Activated CD4-positive, alpha-beta T cell treated with anti-CD3 and anti-CD28 coated beads for 36 hours (primary cell): ENCODE measurements around the gene TARP.

Experiments
- ATAC-seq: fragments of 200-7000 bp; cut with Tn5 transposase; one replicate; pipeline ENCODE4 v1.10.0; 2021; ENCODE audit warnings: mild to moderate bottlenecking, moderate library complexity
- CTCF ChIA-PET: fragments of 350-600 bp; sonication (Branson Sonifier 250); formaldehyde crosslinking; loops from one replicate; lab custom pipeline; 2021; ENCODE audit warnings: antibody characterized with exemption; lab: Charles Lee
- POLR2A ChIA-PET: fragments of 350-600 bp; sonication (Branson Sonifier 250); formaldehyde crosslinking; loops from one replicate; lab custom pipeline; 2021; ENCODE audit warnings: antibody characterized with exemption, inconsistent platforms; lab: Charles Lee
- DNase-seq: peaks from one replicate; pipeline ENCODE4 v3.0.0-alpha.2; 2020
- H3K27ac Mint-ChIP-seq: one replicate; pipeline ENCODE4 v1.8.0; 2021; ENCODE audit warnings: mixed read lengths
- H3K27me3 Mint-ChIP-seq: one replicate; pipeline ENCODE4 v1.8.0; 2021; ENCODE audit warnings: mixed read lengths
- H3K36me3 Mint-ChIP-seq: one replicate; pipeline ENCODE4 v1.8.0; 2021; ENCODE audit warnings: low read depth, mixed read lengths
- H3K4me1 Mint-ChIP-seq: one replicate; pipeline ENCODE4 v1.8.0; 2021; ENCODE audit warnings: mixed read lengths
- H3K4me3 Mint-ChIP-seq: one replicate; pipeline ENCODE4 v1.8.0; 2021; ENCODE audit warnings: mild to moderate bottlenecking, moderate library complexity, mixed read lengths
- H3K9me3 Mint-ChIP-seq: one replicate; pipeline ENCODE4 v1.8.0; 2021; ENCODE audit warnings: low read depth, mixed read lengths
- intact Hi-C, 2 experiments: fragments of 100-400 bp; cut with DNase I in 1 of 2; cut with micrococcal nuclease in 1 of 2; formaldehyde crosslinking; loops; one replicate each; pipeline versions ENCODE4 v1.14.2 to v1.15.1; 2022 to 2024; cut with DNase I, micrococcal nuclease

Gene TARP

DNA sequence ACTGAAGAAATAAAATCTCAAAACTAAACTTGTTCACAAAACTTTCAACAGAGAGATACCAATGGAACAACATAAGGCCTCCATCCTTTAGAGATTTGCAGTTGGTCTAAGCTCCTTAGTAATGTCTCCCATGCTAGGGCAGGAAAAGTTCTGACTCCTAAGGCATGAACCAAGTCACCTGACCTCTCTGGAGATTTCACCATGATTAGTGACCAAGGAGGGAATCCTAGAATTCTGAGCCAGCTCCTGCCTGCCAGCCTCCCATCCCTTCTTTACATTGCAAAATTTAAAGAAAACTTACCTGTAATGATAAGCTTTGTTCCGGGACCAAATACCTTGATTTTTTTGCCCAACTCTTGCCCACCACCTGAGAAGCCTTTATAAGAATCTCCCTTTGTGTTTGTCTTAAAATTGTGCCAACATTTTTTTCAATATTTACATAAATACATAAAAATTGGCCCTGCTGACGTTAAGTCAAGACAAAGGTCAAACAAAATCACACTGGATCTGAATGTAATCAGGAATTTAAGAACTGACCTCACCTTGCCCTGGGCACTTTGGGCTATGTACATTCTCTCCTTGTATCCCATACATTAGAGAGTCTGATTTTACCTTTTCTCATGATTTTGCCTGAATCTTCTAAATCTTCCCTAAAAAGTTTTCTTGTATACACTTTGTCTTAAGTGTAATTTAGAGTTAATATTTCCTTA is at the start of gene TARP:
Gene TARP, minus strand, starts transcription at position 351 of the 710 bp plus-strand sequence.
- Mint-ChIP-seq H3K4me3 (peak within 1 kb of the TSS; percentile 35), H3K27ac (no peak within 1 kb of the TSS), H3K27me3 (no peaks in the 10 kb centered on the region), H3K4me1 (no peaks in the 10 kb centered on the region), H3K36me3 (no peaks in the 10 kb centered on the region), H3K9me3 (no peaks in the 10 kb centered on the region)
- intact Hi-C loops = no loop called here
- DNase-seq (no peak), ATAC-seq (no peak)
- ChIA-PET POLR2A (no interaction called here), CTCF (no interaction called here)

DNA sequence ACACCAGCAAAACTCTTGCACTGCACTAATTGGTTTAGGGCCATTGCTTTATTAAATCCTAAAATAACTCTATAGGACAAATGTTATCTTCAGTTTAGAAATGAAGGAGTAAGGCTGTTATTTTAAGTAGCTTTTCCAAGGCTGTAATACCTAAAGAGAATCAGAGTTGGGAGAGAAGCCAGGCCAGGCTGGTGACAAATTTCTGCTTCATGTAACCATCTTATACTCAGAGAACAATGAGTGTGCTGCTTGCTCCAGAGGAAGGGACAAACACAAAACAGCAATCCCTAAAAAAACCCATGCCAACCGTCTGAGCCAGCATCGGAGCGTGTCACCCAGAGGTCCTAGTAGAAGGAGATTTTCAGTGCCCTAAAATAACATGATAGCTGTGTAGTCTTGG is 49.7 kb upstream of the TARP start:
- Mint-ChIP-seq H3K4me1 (peaks cover 26% of the 10 kb centered on the region), H3K27ac (no peak overlapping the region), H3K36me3 (no peaks in the 10 kb centered on the region), H3K4me3 (no peak overlapping the region), H3K9me3 (no peaks in the 10 kb centered on the region), H3K27me3 (no peaks in the 10 kb centered on the region)
- DNase-seq (no peak), ATAC-seq (no peak)
- intact Hi-C loops = no loop called here
- ChIA-PET CTCF (interaction anchor here (1.4 to 1.7 kb wide), 2 partner anchors 13 to 22 kb away, joined by 4 to 8 read pairs; no protein-coding TSS in a partner anchor), POLR2A (no interaction called here)

- H3K4me3 Mint-ChIP-seq = no peak overlapping the region
- no peak overlapping the region for H3K27ac Mint-ChIP-seq
- no peaks in the 10 kb centered on the region for H3K36me3 Mint-ChIP-seq
- ChIA-PET CTCF (interaction anchor here (1.4 to 1.8 kb wide), 3 partner anchors 13 to 23 kb away, joined by 4 to 8 read pairs (median 6); no protein-coding TSS in a partner anchor), POLR2A (no interaction called here)
- ATAC-seq (no peak), DNase-seq (no peak)
- no peaks in the 10 kb centered on the region for H3K27me3 Mint-ChIP-seq
- peaks cover 24% of the 10 kb centered on the region for H3K4me1 Mint-ChIP-seq
- intact Hi-C loops = no loop called here
- H3K9me3 Mint-ChIP-seq = no peaks in the 10 kb centered on the region
Observed at GRCh38 chr7:38322461-38322860, 49.0 kb upstream of the TARP start.

DNA sequence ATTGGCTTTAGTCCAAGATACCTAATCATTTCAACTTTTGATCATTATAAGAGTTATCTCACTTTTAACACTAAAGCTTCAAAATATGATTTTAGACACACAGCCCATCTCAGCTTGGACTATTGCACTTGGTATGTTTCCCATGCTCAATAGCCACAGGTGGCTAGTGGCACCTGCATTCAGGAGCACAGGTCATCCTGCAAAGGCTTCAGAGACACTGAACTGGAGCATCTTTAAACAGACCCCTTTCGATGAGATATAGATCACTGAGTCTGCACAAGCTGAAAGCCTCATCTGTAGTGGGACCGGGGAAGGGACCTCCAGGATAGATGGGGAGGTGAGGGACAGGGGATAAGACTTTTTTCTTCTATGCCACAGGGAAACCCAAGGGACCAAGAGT is 48.5 kb upstream of the TARP start:
- no peaks in the 10 kb centered on the region for H3K27me3 Mint-ChIP-seq
- ATAC-seq = no peak
- no peaks in the 10 kb centered on the region for H3K36me3 Mint-ChIP-seq
- H3K27ac Mint-ChIP-seq = no peak overlapping the region
- H3K9me3 Mint-ChIP-seq = no peaks in the 10 kb centered on the region
- DNase-seq = no peak
- peaks cover 21% of the 10 kb centered on the region for H3K4me1 Mint-ChIP-seq
- CTCF ChIA-PET = interaction anchor here (1.8 kb wide), 1 partner anchor 14 kb away, joined by 6 read pairs; no protein-coding TSS in a partner anchor
- H3K4me3 Mint-ChIP-seq = no peak overlapping the region
- intact Hi-C loops = no loop called here
- POLR2A ChIA-PET = no interaction called here

GRCh38 chr7:38321515-38321944 is 48.1 kb upstream of the TARP start:
- no peaks in the 10 kb centered on the region for H3K9me3 Mint-ChIP-seq
- no peaks in the 10 kb centered on the region for H3K27me3 Mint-ChIP-seq
- ATAC-seq = peak; percentile 36
- H3K27ac Mint-ChIP-seq = no peak overlapping the region
- peak; percentile 50 for DNase-seq
- CTCF ChIA-PET = interaction anchor here (1.8 to 3.6 kb wide), 2 partner anchors 14 to 106 kb away, joined by 6 to 21 read pairs; no protein-coding TSS in a partner anchor
- H3K4me3 Mint-ChIP-seq = no peak overlapping the region
- H3K4me1 Mint-ChIP-seq = peaks cover 18% of the 10 kb centered on the region
- intact Hi-C loops = no loop called here
- POLR2A ChIA-PET = no interaction called here
- H3K36me3 Mint-ChIP-seq = no peaks in the 10 kb centered on the region

- CTCF ChIA-PET = interaction anchor here (1.8 to 3.6 kb wide), 2 partner anchors 15 to 106 kb away, joined by 6 to 21 read pairs; no protein-coding TSS in a partner anchor
- H3K4me3 Mint-ChIP-seq = no peak overlapping the region
- no peak for ATAC-seq
- H3K36me3 Mint-ChIP-seq = no peaks in the 10 kb centered on the region
- DNase-seq = no peak
- H3K4me1 Mint-ChIP-seq = peaks cover 18% of the 10 kb centered on the region
- H3K27me3 Mint-ChIP-seq = no peaks in the 10 kb centered on the region
- H3K27ac Mint-ChIP-seq = no peak overlapping the region
- intact Hi-C loops = no loop called here
- H3K9me3 Mint-ChIP-seq = no peaks in the 10 kb centered on the region
- POLR2A ChIA-PET = no interaction called here
Observed at GRCh38 chr7:38321050-38321449, 47.6 kb upstream of the TARP start.

DNA sequence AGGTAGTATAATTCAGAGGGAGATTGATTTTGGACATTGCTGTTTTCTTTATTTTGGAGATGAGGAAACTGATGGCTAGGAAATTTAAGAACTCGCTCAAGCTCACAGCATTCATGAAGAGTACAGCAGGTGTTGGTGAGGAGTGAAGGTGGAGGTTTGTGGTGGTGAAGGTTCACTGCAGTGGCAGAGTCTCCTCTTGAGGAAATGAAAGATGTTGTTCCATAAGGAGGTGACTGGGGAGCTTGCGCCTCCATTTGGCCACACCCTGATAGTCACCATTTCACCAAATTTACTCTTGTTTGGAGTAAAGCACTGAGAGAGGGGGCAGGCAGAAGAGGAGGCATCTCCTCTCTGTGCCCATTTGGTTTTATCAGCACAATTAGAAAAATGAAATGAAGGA is 46.4 kb upstream of the TARP start:
- ChIA-PET CTCF (interaction anchor here (0.8 to 3.6 kb wide), 6 partner anchors 10 to 104 kb away, joined by 3 to 21 read pairs (median 4); no protein-coding TSS in a partner anchor), POLR2A (no interaction called here)
- H3K4me1 Mint-ChIP-seq = peaks cover 18% of the 10 kb centered on the region
- H3K4me3 Mint-ChIP-seq = no peak overlapping the region
- ATAC-seq = no peak
- no peak for DNase-seq
- no peaks in the 10 kb centered on the region for H3K36me3 Mint-ChIP-seq
- intact Hi-C loops = loop anchor here (2.0 to 5.0 kb wide), 3 partner anchors 88 to 213 kb away; no protein-coding TSS in a partner anchor
- no peaks in the 10 kb centered on the region for H3K9me3 Mint-ChIP-seq
- H3K27ac Mint-ChIP-seq = peak overlapping the region; percentile 42
- no peaks in the 10 kb centered on the region for H3K27me3 Mint-ChIP-seq

DNA sequence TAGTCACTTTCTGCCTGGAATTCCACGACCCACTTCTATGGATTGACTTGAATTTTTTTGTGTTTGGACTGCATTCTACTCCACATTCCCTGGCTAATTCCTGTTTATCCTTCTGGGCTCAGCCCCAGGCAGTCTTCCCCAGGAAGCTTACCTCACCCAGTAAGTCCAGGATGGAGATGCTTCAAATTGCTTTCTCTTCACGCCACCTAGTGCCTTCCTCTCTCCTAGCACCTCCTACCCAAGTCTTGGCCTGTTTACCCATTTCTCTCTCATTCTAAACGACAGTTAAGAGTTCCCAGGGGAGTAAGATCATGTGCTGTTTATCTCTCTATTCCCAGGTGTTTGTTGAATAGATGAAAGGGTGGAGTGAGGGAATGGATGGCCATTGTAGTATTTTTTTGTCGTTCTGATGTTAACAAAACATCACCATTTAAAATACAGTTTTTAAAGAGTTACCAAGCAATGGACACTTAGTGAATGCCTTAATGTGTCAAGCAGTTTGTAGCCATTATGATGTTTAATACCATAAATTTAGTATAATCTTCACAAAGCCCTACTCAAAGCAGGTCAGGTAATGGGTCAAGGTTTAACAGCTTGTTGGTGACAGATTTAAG is 45.5 kb upstream of the TARP start:
- ChIA-PET POLR2A (no interaction called here), CTCF (interaction anchor here (0.8 to 3.6 kb wide), 7 partner anchors 11 to 103 kb away, joined by 3 to 21 read pairs (median 4); no protein-coding TSS in a partner anchor)
- Mint-ChIP-seq H3K9me3 (no peaks in the 10 kb centered on the region), H3K36me3 (no peaks in the 10 kb centered on the region), H3K27ac (no peak overlapping the region), H3K27me3 (no peaks in the 10 kb centered on the region), H3K4me1 (peaks cover 18% of the 10 kb centered on the region), H3K4me3 (no peak overlapping the region)
- ATAC-seq (peak; percentile 77), DNase-seq (peak; percentile 22)
- intact Hi-C loops = loop anchor here (2.0 to 5.0 kb wide), 3 partner anchors 87 to 212 kb away; no protein-coding TSS in a partner anchor

- ChIA-PET CTCF (interaction anchor here (1.4 to 3.6 kb wide), 3 partner anchors 13 to 103 kb away, joined by 5 to 21 read pairs (median 13); no protein-coding TSS in a partner anchor), POLR2A (no interaction called here)
- H3K4me3 Mint-ChIP-seq = no peak overlapping the region
- ATAC-seq (no peak), DNase-seq (no peak)
- H3K27me3 Mint-ChIP-seq = no peaks in the 10 kb centered on the region
- H3K36me3 Mint-ChIP-seq = no peaks in the 10 kb centered on the region
- peaks cover 18% of the 10 kb centered on the region for H3K4me1 Mint-ChIP-seq
- no peak overlapping the region for H3K27ac Mint-ChIP-seq
- intact Hi-C loops = loop anchor here (2.0 to 5.0 kb wide), 3 partner anchors 86 to 211 kb away; no protein-coding TSS in a partner anchor
- H3K9me3 Mint-ChIP-seq = no peaks in the 10 kb centered on the region
Observed at GRCh38 chr7:38318241-38318640, 44.8 kb upstream of the TARP start.

- no peak for ATAC-seq
- POLR2A ChIA-PET = no interaction called here
- Mint-ChIP-seq H3K9me3 (no peaks in the 10 kb centered on the region), H3K27ac (no peak overlapping the region), H3K27me3 (no peaks in the 10 kb centered on the region), H3K4me3 (no peak overlapping the region), H3K4me1 (peaks cover 18% of the 10 kb centered on the region), H3K36me3 (no peaks in the 10 kb centered on the region)
- intact Hi-C loops = loop anchor here in 1 of 2 experiments (5.0 kb wide), 2 partner anchors 85 to 100 kb away; no protein-coding TSS in a partner anchor
- no peak for DNase-seq
- CTCF ChIA-PET = interaction anchor here (1.4 kb wide), 1 partner anchor 14 kb away, joined by 5 read pairs; no protein-coding TSS in a partner anchor
Observed at GRCh38 chr7:38317515-38317914, 44.1 kb upstream of the TARP start.

DNA sequence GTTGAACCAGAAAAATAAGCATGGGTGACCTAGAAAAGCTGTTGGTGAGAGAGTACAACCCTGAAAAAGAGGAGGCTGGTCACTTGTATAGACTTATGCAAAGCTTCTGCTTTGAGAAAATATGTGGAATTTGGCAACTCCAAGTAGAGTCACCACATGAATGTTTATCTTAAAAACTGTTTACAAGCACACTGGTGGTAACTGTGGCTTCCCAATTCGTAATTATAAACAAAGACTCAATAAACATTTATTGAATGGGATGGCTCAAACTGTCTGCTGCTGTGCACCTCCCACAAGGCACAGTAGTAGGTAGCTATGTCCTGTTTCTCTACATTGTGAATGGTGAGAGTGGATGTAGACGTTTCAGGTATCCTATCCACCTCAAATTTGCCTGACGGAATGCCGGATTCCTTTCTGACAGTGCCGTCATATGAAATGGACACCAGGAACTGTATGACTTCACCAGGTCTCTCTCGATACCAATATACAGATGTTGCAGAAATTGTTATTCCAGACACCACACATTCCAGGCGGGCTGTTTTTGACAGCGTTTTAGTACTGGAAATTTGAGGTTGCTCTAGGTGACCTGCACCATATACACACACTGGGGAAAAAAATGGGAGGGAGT is 43.4 kb upstream of the TARP start:
- Mint-ChIP-seq H3K27me3 (no peaks in the 10 kb centered on the region), H3K4me1 (peaks cover 18% of the 10 kb centered on the region), H3K4me3 (no peak overlapping the region), H3K27ac (no peak overlapping the region), H3K36me3 (no peaks in the 10 kb centered on the region), H3K9me3 (no peaks in the 10 kb centered on the region)
- CTCF ChIA-PET = no interaction called here
- POLR2A ChIA-PET = no interaction called here
- no peak for DNase-seq
- no peak for ATAC-seq
- intact Hi-C loops = loop anchor here in 1 of 2 experiments (5.0 kb wide), 2 partner anchors 85 to 100 kb away; no protein-coding TSS in a partner anchor
